ENCODE data around the gene CDH9.

CDH9 gene
- total RNA-seq: 0 reads per million in 3 experiments

- DNase-seq: no peak
Observed at GRCh38 chr5:27038476-27038875, at the start of gene CDH9. Gene CDH9 (minus strand): TSS chr5:27038586. CDS start chr5:26988333, 50,253 bp downstream.

GRCh38 chr5:27087747-27088146 lies 49.4 kb upstream of the CDH9 start:
- DNase-seq: no peak

GRCh38 chr5:27083449-27084415 lies 45.3 kb upstream of the CDH9 start:
- DNase-seq: no peak

- no peak for DNase-seq
Observed at GRCh38 chr5:27080147-27080546, 41.8 kb upstream of the CDH9 start.

GRCh38 chr5:27062451-27062850 lies 24.1 kb upstream of the CDH9 start:
- DNase-seq: no peak

- no peak for DNase-seq
Observed at GRCh38 chr5:27048510-27048909, 10.1 kb upstream of the CDH9 start.

GRCh38 chr5:27041372-27041771 lies 3.0 kb upstream of the CDH9 start:
- no peak for DNase-seq

- DNase-seq: no peak
Observed at GRCh38 chr5:27034565-27034964, 3.8 kb downstream of the CDH9 start.

GRCh38 chr5:27026801-27027200 lies 11.6 kb downstream of the CDH9 start:
- DNase-seq: no peak

- no peak for DNase-seq
Observed at GRCh38 chr5:27026063-27026462, 12.3 kb downstream of the CDH9 start.

- DNase-seq: no peak
Observed at GRCh38 chr5:27021471-27021870, 16.9 kb downstream of the CDH9 start.

GRCh38 chr5:27020973-27021372 lies 17.4 kb downstream of the CDH9 start:
- DNase-seq: no peak

- DNase-seq: no peak
Observed at GRCh38 chr5:27015758-27016157, 22.6 kb downstream of the CDH9 start.

GRCh38 chr5:27011274-27011673 lies 27.1 kb downstream of the CDH9 start:
- no peak for DNase-seq

GRCh38 chr5:27010646-27011045 lies 27.7 kb downstream of the CDH9 start:
- no peak for DNase-seq

GRCh38 chr5:27009540-27009915 lies 28.9 kb downstream of the CDH9 start:
- no peak for DNase-seq

- no peak for DNase-seq
Observed at GRCh38 chr5:27008604-27009539, 29.5 kb downstream of the CDH9 start.

- DNase-seq: no peak
Observed at GRCh38 chr5:27007121-27007520, 31.3 kb downstream of the CDH9 start.

- DNase-seq: no peak
Observed at GRCh38 chr5:26986985-26987384, 51.4 kb downstream of the CDH9 start.

GRCh38 chr5:26981750-26982149 lies 56.6 kb downstream of the CDH9 start:
- DNase-seq: no peak

GRCh38 chr5:26959290-26959689 lies 79.1 kb downstream of the CDH9 start:
- no peak for DNase-seq

GRCh38 chr5:26955161-26955560 lies 83.2 kb downstream of the CDH9 start:
- DNase-seq: no peak

- DNase-seq: no peak
Observed at GRCh38 chr5:26948921-26949320, 89.5 kb downstream of the CDH9 start.

GRCh38 chr5:26945901-26946300 lies 92.5 kb downstream of the CDH9 start:
- no peak for DNase-seq

All from central memory CD4-positive, alpha-beta T cell (primary cell).